A673 (cell line): ENCODE data around the gene TTC24.

Experiments used
- CTCF ChIP-seq: fragments of 300-800, 200-600 bp; sonication (generic); conservative IDR thresholded peaks from 2 replicates; pipeline ENCODE4 v1.5.1; 2017; ENCODE audit warnings: low read depth, mild to moderate bottlenecking, antibody characterized with exemption, low read length, moderate library complexity, mixed read lengths
- EZH2 ChIP-seq: fragments of 200-600 bp; sonication (generic); IDR thresholded peaks from 2 replicates; pipeline ENCODE4 v1.6.1; 2017; ENCODE audit warnings: borderline replicate concordance, low read depth, mild to moderate bottlenecking, mixed read lengths, antibody characterized with exemption, low read length; ENCODE audit not compliant: poor library complexity, severe bottlenecking

DNA sequence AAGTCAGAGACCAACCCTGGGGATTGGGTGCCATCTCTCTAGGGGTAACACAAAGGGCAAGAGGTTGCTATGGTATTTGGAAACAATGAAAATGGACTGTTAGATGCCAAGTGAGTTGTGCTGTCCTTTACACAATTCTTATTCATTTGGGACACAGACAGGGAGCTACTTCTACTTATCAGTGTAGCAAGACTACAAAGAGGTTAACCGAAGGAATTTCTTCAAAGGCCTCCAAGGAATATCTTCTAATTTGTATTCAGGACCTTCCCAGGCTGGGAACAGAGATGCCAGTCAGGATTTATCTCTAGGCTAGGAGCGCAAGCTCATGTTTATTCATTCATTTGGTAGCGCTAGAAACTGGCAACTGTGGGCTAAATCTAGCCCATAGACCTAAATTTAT, 14.7 kb downstream of the TTC24 start:
- TF ChIP-seq EZH2, result no peak
- TF ChIP-seq CTCF, result no peak
